ENCODE results near the gene ALDH3B2.

GRCh38 chr11:67674442-67674871 lies at the start of gene ALDH3B2:
- TF ChIP-seq, protein P1, sequence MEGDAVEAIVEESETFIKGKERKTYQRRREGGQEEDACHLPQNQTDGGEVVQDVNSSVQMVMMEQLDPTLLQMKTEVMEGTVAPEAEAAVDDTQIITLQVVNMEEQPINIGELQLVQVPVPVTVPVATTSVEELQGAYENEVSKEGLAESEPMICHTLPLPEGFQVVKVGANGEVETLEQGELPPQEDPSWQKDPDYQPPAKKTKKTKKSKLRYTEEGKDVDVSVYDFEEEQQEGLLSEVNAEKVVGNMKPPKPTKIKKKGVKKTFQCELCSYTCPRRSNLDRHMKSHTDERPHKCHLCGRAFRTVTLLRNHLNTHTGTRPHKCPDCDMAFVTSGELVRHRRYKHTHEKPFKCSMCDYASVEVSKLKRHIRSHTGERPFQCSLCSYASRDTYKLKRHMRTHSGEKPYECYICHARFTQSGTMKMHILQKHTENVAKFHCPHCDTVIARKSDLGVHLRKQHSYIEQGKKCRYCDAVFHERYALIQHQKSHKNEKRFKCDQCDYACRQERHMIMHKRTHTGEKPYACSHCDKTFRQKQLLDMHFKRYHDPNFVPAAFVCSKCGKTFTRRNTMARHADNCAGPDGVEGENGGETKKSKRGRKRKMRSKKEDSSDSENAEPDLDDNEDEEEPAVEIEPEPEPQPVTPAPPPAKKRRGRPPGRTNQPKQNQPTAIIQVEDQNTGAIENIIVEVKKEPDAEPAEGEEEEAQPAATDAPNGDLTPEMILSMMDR (IDR thresholded peaks at IDR 0.05): no peak
- TF ChIP-seq ZFX (IDR thresholded peaks at IDR 0.05; ENCODE audit: borderline replicate concordance): no peak
